Smooth muscle cell (in vitro differentiated cells): ENCODE results near the gene PALLD. TPM values are rescaled to one million over a fixed set of nuclear protein-coding genes. Genes with fewer than 3 reads are reported as not detected.

Source experiments
- DNase-seq: peaks from one replicate; lab custom pipeline; 2025; ENCODE audit not compliant: unreplicated experiment; lab: John Stamatoyannopoulos, UW
- H2AFZ ChIP-seq: fragments of 200-600 bp; sonication (generic); 2 replicates; pipeline ENCODE4 v1.6.0; 2016; ENCODE audit warnings: antibody characterized with exemption, low read depth, mild to moderate bottlenecking
- H3F3A ChIP-seq: fragments of 200-600 bp; sonication (generic); 2 replicates; pipeline ENCODE4 v1.6.0; 2017; ENCODE audit warnings: antibody characterized with exemption, low read depth
- H3K27ac ChIP-seq: fragments of 200-600 bp; sonication (generic); 2 replicates; pipeline ENCODE4 v1.5.1; 2016; ENCODE audit warnings: low read depth, mild to moderate bottlenecking
- H3K27me3 ChIP-seq: fragments of 200-600 bp; sonication (generic); 2 replicates; pipeline ENCODE4 v1.6.1; 2016; ENCODE audit warnings: low read depth, mild to moderate bottlenecking
- H3K36me3 ChIP-seq: fragments of 200-600 bp; sonication (generic); 2 replicates; pipeline ENCODE4 v1.5.1; 2016; ENCODE audit warnings: low read depth
- H3K4me1 ChIP-seq: fragments of 200-600 bp; sonication (generic); 2 replicates; pipeline ENCODE4 v1.5.1; 2016; ENCODE audit warnings: low read depth
- H3K4me2 ChIP-seq: fragments of 200-600 bp; sonication (generic); 2 replicates; pipeline ENCODE4 v1.6.0; 2016; ENCODE audit warnings: mild to moderate bottlenecking
- H3K4me3 ChIP-seq: fragments of 200-600 bp; sonication (generic); 2 replicates; pipeline ENCODE4 v1.5.1; 2016; ENCODE audit warnings: mild to moderate bottlenecking
- H3K79me2 ChIP-seq: fragments of 200-600 bp; sonication (generic); 2 replicates; pipeline ENCODE4 v1.6.0; 2016; ENCODE audit warnings: low read depth, mild to moderate bottlenecking
- H3K9ac ChIP-seq: fragments of 200-600 bp; sonication (generic); 2 replicates; pipeline ENCODE4 v1.6.0; 2016; ENCODE audit warnings: low read depth
- H3K9me3 ChIP-seq: fragments of 200-600 bp; sonication (generic); replicated peaks from 2 replicates; pipeline ENCODE4 v1.5.1; 2016; ENCODE audit warnings: low read depth
- H4K20me1 ChIP-seq: fragments of 200-600 bp; sonication (generic); 2 replicates; pipeline ENCODE4 v1.6.0; 2016; ENCODE audit warnings: low read depth
- WGBS: methylation state at CpG from one replicate; pipeline ENCODE4 v1.1.7; 2016; ENCODE audit warnings: low lambda C conversion rate; 5-methylcytosine and 5-hydroxymethylcytosine counted together
- polyA plus RNA-seq: library from polyadenylated mRNA; unstranded; fragments of >200 nt; fragmentation: Nextera tagmentation; extraction: Ambion mirVana; gene quantifications from 2 replicates; pipeline ENCODE4 v1.2.1, GENCODE V29; 2016
- total RNA-seq: library from RNA; depleted of rRNA; stranded (reverse); fragments of >200 nt; gene quantifications from 2 replicates; pipeline ENCODE4 v1.2.3, GENCODE V29; 2014
- TF ChIP-seq, protein P1 (sequence below): fragments of 200-600 bp; sonication (generic); IDR thresholded peaks from 2 replicates; pipeline ENCODE4 v1.5.1; 2017; ENCODE audit warnings: borderline replicate concordance, mild to moderate bottlenecking, antibody characterized with exemption; ENCODE audit not compliant: insufficient read depth, poor library complexity, severe bottlenecking

Gene PALLD
- total and polyA plus RNA-seq, 2 experiments from 2014 or later = 354 to 415 TPM

DNA sequence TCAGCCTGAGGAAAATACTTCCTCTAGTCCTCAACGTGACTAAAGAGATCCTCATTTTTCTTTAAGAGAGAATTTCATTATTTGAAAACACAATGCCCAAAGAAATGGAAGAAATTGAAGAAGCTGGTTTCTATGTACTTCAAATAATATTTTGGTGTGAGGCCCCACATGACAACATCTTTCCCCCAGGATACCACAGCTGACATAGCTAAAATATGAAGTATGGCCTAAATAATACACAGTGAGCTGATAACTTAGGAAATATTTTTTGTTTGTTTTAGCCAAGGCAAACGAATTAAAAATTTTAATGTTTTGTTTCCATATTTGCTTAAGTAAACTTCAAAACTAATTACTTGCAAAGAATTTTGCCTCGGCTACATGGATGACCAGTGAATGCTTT is 364.0 kb downstream of the PALLD start:
- Histone ChIP-seq H3F3A (peaks cover 51% of the 10 kb centered on the region), H3K4me1 (peaks cover 27% of the 10 kb centered on the region), H3K4me2 (no peak overlapping the region), H3K27ac (peak overlapping the region; percentile 96), H3K9ac (no peak overlapping the region), H3K36me3 (no peaks in the 10 kb centered on the region), H2AFZ (no peak overlapping the region), H3K79me2 (peaks cover 100% of the 10 kb centered on the region), H3K27me3 (no peaks in the 10 kb centered on the region), H3K4me3 (no peak overlapping the region), H4K20me1 (peaks cover 98% of the 10 kb centered on the region), H3K9me3 (no peaks in the 10 kb centered on the region)
- whole genome bisulfite sequencing = 82% methylated on average over 3 of the region's 3 CpGs
- TF ChIP-seq, protein P1, sequence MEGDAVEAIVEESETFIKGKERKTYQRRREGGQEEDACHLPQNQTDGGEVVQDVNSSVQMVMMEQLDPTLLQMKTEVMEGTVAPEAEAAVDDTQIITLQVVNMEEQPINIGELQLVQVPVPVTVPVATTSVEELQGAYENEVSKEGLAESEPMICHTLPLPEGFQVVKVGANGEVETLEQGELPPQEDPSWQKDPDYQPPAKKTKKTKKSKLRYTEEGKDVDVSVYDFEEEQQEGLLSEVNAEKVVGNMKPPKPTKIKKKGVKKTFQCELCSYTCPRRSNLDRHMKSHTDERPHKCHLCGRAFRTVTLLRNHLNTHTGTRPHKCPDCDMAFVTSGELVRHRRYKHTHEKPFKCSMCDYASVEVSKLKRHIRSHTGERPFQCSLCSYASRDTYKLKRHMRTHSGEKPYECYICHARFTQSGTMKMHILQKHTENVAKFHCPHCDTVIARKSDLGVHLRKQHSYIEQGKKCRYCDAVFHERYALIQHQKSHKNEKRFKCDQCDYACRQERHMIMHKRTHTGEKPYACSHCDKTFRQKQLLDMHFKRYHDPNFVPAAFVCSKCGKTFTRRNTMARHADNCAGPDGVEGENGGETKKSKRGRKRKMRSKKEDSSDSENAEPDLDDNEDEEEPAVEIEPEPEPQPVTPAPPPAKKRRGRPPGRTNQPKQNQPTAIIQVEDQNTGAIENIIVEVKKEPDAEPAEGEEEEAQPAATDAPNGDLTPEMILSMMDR = no peak
- DNase-seq = no peak

DNA sequence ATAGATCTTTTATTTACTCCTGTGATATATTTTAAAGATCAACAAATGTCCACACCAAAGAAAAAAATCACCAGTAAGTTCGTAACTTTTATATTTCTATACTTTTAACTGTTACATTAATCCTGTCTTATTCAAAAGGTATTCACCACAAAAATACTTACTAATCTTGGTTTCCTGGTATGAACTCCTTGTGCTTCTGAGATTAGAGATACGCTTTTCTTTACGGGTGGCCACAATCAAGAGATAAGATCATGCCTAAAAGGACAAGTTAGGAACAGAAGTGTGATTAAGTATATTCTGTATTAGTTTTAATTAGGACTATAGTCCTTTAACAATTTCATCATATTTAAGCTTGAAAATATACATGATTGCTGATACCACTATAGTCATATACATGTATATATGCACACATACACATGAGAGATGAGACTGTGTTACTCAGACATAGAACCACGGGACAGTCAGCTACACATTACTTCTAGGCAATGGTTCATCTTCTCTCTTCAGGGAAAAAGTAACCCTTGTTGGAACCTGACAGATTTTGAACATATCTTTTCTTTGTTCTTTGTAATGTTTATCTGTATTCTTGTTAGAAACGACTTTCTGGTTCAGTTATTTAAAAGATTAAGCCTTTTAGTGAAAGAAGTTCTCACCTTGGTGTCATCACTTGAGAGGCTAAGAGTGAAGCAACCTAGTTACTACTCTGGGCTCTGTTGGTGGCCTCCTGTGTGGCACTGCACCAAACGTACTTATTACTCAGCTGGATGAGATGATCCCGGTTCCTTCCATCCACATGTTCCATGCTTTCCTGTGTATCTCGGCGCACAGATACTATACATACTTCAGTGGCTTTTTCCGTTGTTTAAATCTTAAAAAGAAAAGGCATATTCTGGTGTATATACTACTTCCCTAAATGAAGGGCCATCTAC is 367.1 kb downstream of the PALLD start:
- Histone ChIP-seq H3K79me2 (peaks cover 96% of the 10 kb centered on the region), H3K4me2 (peak overlapping the region; percentile 28), H3K4me1 (peaks cover 17% of the 10 kb centered on the region), H4K20me1 (peaks cover 87% of the 10 kb centered on the region), H3K36me3 (no peaks in the 10 kb centered on the region), H3K4me3 (no peak overlapping the region), H3K9ac (no peak overlapping the region), H3F3A (peaks cover 51% of the 10 kb centered on the region), H2AFZ (no peak overlapping the region), H3K27me3 (no peaks in the 10 kb centered on the region), H3K9me3 (no peaks in the 10 kb centered on the region), H3K27ac (peak overlapping the region; percentile 96)
- TF ChIP-seq, protein P1 = no peak
- DNase-seq = no peak
- 54% methylated on average over 10 of the region's 10 CpGs for WGBS

DNA sequence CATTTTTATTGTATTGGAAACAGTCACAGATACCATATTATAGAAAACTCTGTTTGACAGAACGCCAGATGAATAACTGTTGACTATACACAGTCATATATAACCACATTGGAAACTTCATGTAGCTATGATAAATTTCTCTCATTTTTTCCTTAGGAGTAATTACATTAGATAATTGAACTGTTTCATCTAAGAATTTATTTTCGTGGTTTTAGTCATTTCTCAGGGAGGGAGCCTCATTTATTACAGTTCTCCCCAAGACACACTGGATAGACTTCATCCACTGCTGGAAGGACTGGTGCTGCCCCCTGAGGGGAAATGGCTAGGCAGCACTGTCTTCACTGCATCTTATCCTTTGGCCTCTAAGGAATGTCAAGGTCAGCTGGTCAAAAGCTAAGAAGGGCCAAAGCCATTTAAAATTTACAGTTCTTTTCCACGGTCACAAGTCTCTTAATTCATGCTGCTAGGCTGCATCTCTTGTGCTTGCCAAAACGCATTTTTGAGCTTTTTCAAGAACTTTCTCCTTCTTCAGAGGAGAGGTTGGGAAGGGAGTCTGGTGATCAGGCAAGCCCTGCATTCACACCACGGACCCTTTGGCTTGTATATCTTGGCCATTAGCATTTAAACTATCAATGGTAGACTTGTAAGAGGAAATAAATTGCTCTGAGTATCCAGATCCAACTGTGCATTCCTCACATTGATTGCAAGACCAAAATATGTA is 368.1 kb downstream of the PALLD start:
- WGBS = 58% methylated on average over 5 of the region's 5 CpGs
- no peak for DNase-seq
- Histone ChIP-seq H3K9me3 (no peaks in the 10 kb centered on the region), H3K4me3 (no peak overlapping the region), H3K4me2 (peak overlapping the region; percentile 28), H4K20me1 (peaks cover 88% of the 10 kb centered on the region), H3K79me2 (peaks cover 96% of the 10 kb centered on the region), H2AFZ (no peak overlapping the region), H3K27ac (peak overlapping the region; percentile 96), H3F3A (peaks cover 59% of the 10 kb centered on the region), H3K36me3 (no peaks in the 10 kb centered on the region), H3K27me3 (no peaks in the 10 kb centered on the region), H3K9ac (no peak overlapping the region), H3K4me1 (peaks cover 24% of the 10 kb centered on the region)
- TF ChIP-seq, protein P1 = peak; percentile 7
